PC-3 (cell line): ENCODE results near the gene C1QL1. TPM values are rescaled to one million over a fixed set of nuclear protein-coding genes. Genes with fewer than 3 reads are reported as not detected.

Source experiments
- ATAC-seq: fragments of 200-7000 bp; cut with Tn5 transposase; 2 replicates; pipeline ENCODE4 v1.9.1; 2020; ENCODE audit warnings: mild to moderate bottlenecking, moderate library complexity
- BruUV-seq: library from RNA; stranded (reverse); fragments of 400-500 nt; replicated peaks from 2 replicates; lab custom pipeline; 2021; lab: Mats Ljungman, UMichigan
- CTCF ChIA-PET: fragments of 300-600 bp; sonication (Branson Sonifier 250); formaldehyde crosslinking; loops from one replicate; lab custom pipeline; 2022; ENCODE audit warnings: antibody characterized with exemption; lab: Charles Lee
- POLR2A ChIA-PET: fragments of 300-600 bp; sonication (Branson Sonifier 250); formaldehyde crosslinking; loops from one replicate; lab custom pipeline; 2022; ENCODE audit warnings: antibody characterized with exemption; ENCODE audit not compliant: unreplicated experiment; lab: Charles Lee
- DNase-seq: peaks from one replicate; pipeline ENCODE4 v3.0.0-alpha.2; 2015
- H2AFZ ChIP-seq: fragments of 300-600 bp; sonication (generic); 2 replicates; pipeline ENCODE4 v1.6.0; 2016; ENCODE audit warnings: antibody characterized with exemption, low read length
- H3F3A ChIP-seq: fragments of 300-600 bp; sonication (generic); one replicate; pipeline ENCODE4 v1.6.0; 2017; ENCODE audit warnings: antibody characterized with exemption, low read length, control low read depth, mild to moderate bottlenecking; ENCODE audit not compliant: unreplicated experiment
- H3K27ac ChIP-seq: fragments of 300-600 bp; sonication (generic); 2 replicates; pipeline ENCODE4 v1.5.1; 2016; ENCODE audit warnings: mild to moderate bottlenecking, low read length
- H3K27me3 ChIP-seq: fragments of 300-600 bp; sonication (generic); 2 replicates; pipeline ENCODE4 v1.6.1; 2016; ENCODE audit warnings: low read length, mixed read lengths
- H3K36me3 ChIP-seq: fragments of 300-600 bp; sonication (generic); 2 replicates; pipeline ENCODE4 v1.6.1; 2016; ENCODE audit warnings: low read depth, mixed run types, low read length, mixed read lengths
- H3K4me1 ChIP-seq: fragments of 300-600 bp; sonication (generic); 2 replicates; pipeline ENCODE4 v1.5.1; 2016; ENCODE audit warnings: low read length; ENCODE audit not compliant: insufficient read depth
- H3K4me2 ChIP-seq: fragments of 300-600 bp; sonication (generic); 2 replicates; pipeline ENCODE4 v1.6.0; 2016; ENCODE audit warnings: low read length
- H3K4me3 ChIP-seq: fragments of 300-600 bp; sonication (generic); 2 replicates; pipeline ENCODE4 v1.5.1; 2016; ENCODE audit warnings: mild to moderate bottlenecking, low read length, mixed read lengths
- H3K79me2 ChIP-seq: fragments of 300-600 bp; sonication (generic); 2 replicates; pipeline ENCODE4 v1.6.1; 2017; ENCODE audit warnings: low read length, mixed read lengths
- H3K9ac ChIP-seq: fragments of 300-600 bp; sonication (generic); 2 replicates; pipeline ENCODE4 v1.6.0; 2016; ENCODE audit warnings: mild to moderate bottlenecking, low read length
- H3K9me2 ChIP-seq: fragments of 300-600 bp; sonication (generic); replicated peaks from 2 replicates; pipeline ENCODE4 v1.6.1; 2016; ENCODE audit warnings: mixed run types, low read length, mixed read lengths
- H3K9me3 ChIP-seq: fragments of 300-600 bp; sonication (generic); 2 replicates; pipeline ENCODE4 v1.6.1; 2016; ENCODE audit warnings: low read length, mixed read lengths
- H4K20me1 ChIP-seq: fragments of 300-600 bp; sonication (generic); 2 replicates; pipeline ENCODE4 v1.6.1; 2016; ENCODE audit warnings: low read length, mixed read lengths
- CTCF ChIP-seq: fragments of 300-600 bp; sonication (generic); conservative IDR thresholded peaks from 2 replicates; pipeline ENCODE4 v1.5.1; 2017; ENCODE audit warnings: antibody characterized with exemption, low read depth, mild to moderate bottlenecking, low read length
- EZH2 ChIP-seq: fragments of 300-600 bp; sonication (generic); IDR thresholded peaks from one replicate; pipeline ENCODE4 v1.6.1; 2017; ENCODE audit warnings: antibody characterized with exemption, mild to moderate bottlenecking, low read length; ENCODE audit not compliant: unreplicated experiment
- EZH2phosphoT487 ChIP-seq: fragments of 300-600 bp; sonication (generic); IDR thresholded peaks from 2 replicates; pipeline ENCODE4 v1.6.1; 2018; ENCODE audit warnings: mild to moderate bottlenecking, antibody characterized with exemption, low read length, borderline replicate concordance
- intact Hi-C: fragments of 100-400 bp; cut with micrococcal nuclease; formaldehyde crosslinking; loops from 2 replicates; pipeline ENCODE4 v1.9.0; 2023
- total RNA-seq: library from RNA; depleted of rRNA; stranded (reverse); fragments of >200 nt; gene quantifications from 2 replicates; pipeline ENCODE4 v1.2.3, GENCODE V29; 2014

C1QL1 gene
- total RNA-seq, 1 experiment from 2014 or later: 2.8 TPM

GRCh38 chr17:45005700-45006099 lies 37.6 kb upstream of the C1QL1 start:
- no peak for ATAC-seq
- DNase-seq: no peak
- H3K4me2 ChIP-seq: no peak overlapping the region
- H3K9ac ChIP-seq: no peak overlapping the region
- intact Hi-C loops: no loop called here
- no peak overlapping the region for H3K4me3 ChIP-seq
- no peak overlapping the region for H2AFZ ChIP-seq
- H3K9me3 ChIP-seq: no peaks in the 10 kb centered on the region
- POLR2A ChIA-PET: no interaction called here
- H4K20me1 ChIP-seq: no peaks in the 10 kb centered on the region
- H3K9me2 ChIP-seq: no peaks in the 10 kb centered on the region
- H3K27ac ChIP-seq: no peak overlapping the region
- TF ChIP-seq CTCF (no peak), EZH2 (no peak), EZH2phosphoT487 (no peak)
- H3F3A ChIP-seq: no peaks in the 10 kb centered on the region
- H3K36me3 ChIP-seq: no peaks in the 10 kb centered on the region
- no peaks in the 10 kb centered on the region for H3K4me1 ChIP-seq
- no peaks in the 10 kb centered on the region for H3K79me2 ChIP-seq
- no peaks in the 10 kb centered on the region for H3K27me3 ChIP-seq
- no TSS peak for BruUV-seq
- CTCF ChIA-PET: interaction anchor here (0.6 kb wide), 1 partner anchor 242 kb away, joined by 3 read pairs; no protein-coding TSS in a partner anchor

GRCh38 chr17:45004388-45004787 lies 36.3 kb upstream of the C1QL1 start:
- no peaks in the 10 kb centered on the region for H3K36me3 ChIP-seq
- no peak overlapping the region for H3K27ac ChIP-seq
- no peaks in the 10 kb centered on the region for H3K27me3 ChIP-seq
- no peaks in the 10 kb centered on the region for H3K4me1 ChIP-seq
- ChIA-PET CTCF (no interaction called here), POLR2A (no interaction called here)
- H3F3A ChIP-seq: no peaks in the 10 kb centered on the region
- intact Hi-C loops: no loop called here
- no peak overlapping the region for H3K9ac ChIP-seq
- no peak overlapping the region for H3K4me3 ChIP-seq
- no peak overlapping the region for H3K4me2 ChIP-seq
- DNase-seq (no peak), ATAC-seq (no peak)
- no peak overlapping the region for H2AFZ ChIP-seq
- H3K9me2 ChIP-seq: no peaks in the 10 kb centered on the region
- no peaks in the 10 kb centered on the region for H4K20me1 ChIP-seq
- BruUV-seq: no TSS peak
- H3K9me3 ChIP-seq: no peaks in the 10 kb centered on the region
- TF ChIP-seq CTCF (no peak), EZH2phosphoT487 (no peak), EZH2 (no peak)
- H3K79me2 ChIP-seq: no peaks in the 10 kb centered on the region

GRCh38 chr17:45003877-45004276 lies 35.8 kb upstream of the C1QL1 start:
- no peaks in the 10 kb centered on the region for H3F3A ChIP-seq
- DNase-seq: no peak
- BruUV-seq: no TSS peak
- H3K27me3 ChIP-seq: no peaks in the 10 kb centered on the region
- intact Hi-C loops: no loop called here
- H3K4me3 ChIP-seq: no peak overlapping the region
- no peak overlapping the region for H3K9ac ChIP-seq
- H3K9me3 ChIP-seq: no peaks in the 10 kb centered on the region
- no peak overlapping the region for H2AFZ ChIP-seq
- no peak overlapping the region for H3K4me2 ChIP-seq
- POLR2A ChIA-PET: interaction anchor here (0.5 kb wide), 1 partner anchor 33 kb away, joined by 3 read pairs; no protein-coding TSS in a partner anchor
- TF ChIP-seq EZH2phosphoT487: no peak
- TF ChIP-seq CTCF: no peak
- no peak for TF ChIP-seq EZH2
- no peak for ATAC-seq
- no peaks in the 10 kb centered on the region for H3K36me3 ChIP-seq
- no peaks in the 10 kb centered on the region for H3K4me1 ChIP-seq
- H3K27ac ChIP-seq: no peak overlapping the region
- CTCF ChIA-PET: no interaction called here
- H4K20me1 ChIP-seq: no peaks in the 10 kb centered on the region
- no peaks in the 10 kb centered on the region for H3K9me2 ChIP-seq
- no peaks in the 10 kb centered on the region for H3K79me2 ChIP-seq
